Measurements from ENCODE around the gene POLN. TPM values are rescaled to one million over a fixed set of nuclear protein-coding genes. Genes with fewer than 3 reads are reported as not detected.

The POLN gene
- total RNA-seq, 1 experiment from 2014 or later, result 0.26 TPM

- CTCF ChIA-PET, result no interaction called here
- H3K9me2 ChIP-seq (replicated peaks; ENCODE audit: low read length), result no peaks in the 10 kb centered on the region
- no peaks in the 10 kb centered on the region; the same call in 1 of the 2 replicates for H3K4me1 ChIP-seq (ENCODE audit: insufficient read depth, low read length)
- no peak overlapping the region for H2AFZ ChIP-seq (ENCODE audit: low read length)
- no peaks in the 10 kb centered on the region for H4K20me1 ChIP-seq (ENCODE audit: low read length)
- H3K36me3 ChIP-seq (ENCODE audit: low read depth, low read length), result no peaks in the 10 kb centered on the region
- no TSS peak for BruUV-seq (replicated peaks)
- no peak overlapping the region for H3K9ac ChIP-seq (ENCODE audit: low read length)
- no peak overlapping the region for H3K4me2 ChIP-seq (ENCODE audit: low read length)
- ATAC-seq (peak; percentile 12; the same call in 1 of the 2 replicates), DNase-seq (no peak)
- POLR2A ChIA-PET (ENCODE audit: unreplicated experiment), result interaction anchor here (0.6 kb wide), 1 partner anchor 27 kb away, joined by 3 read pairs; no protein-coding TSS in a partner anchor
- no peaks in the 10 kb centered on the region for H3K9me3 ChIP-seq (ENCODE audit: low read length)
- no peaks in the 10 kb centered on the region for H3K27me3 ChIP-seq (ENCODE audit: low read length)
- no peak overlapping the region for H3K27ac ChIP-seq (ENCODE audit: low read length)
- TF ChIP-seq, protein P1, sequence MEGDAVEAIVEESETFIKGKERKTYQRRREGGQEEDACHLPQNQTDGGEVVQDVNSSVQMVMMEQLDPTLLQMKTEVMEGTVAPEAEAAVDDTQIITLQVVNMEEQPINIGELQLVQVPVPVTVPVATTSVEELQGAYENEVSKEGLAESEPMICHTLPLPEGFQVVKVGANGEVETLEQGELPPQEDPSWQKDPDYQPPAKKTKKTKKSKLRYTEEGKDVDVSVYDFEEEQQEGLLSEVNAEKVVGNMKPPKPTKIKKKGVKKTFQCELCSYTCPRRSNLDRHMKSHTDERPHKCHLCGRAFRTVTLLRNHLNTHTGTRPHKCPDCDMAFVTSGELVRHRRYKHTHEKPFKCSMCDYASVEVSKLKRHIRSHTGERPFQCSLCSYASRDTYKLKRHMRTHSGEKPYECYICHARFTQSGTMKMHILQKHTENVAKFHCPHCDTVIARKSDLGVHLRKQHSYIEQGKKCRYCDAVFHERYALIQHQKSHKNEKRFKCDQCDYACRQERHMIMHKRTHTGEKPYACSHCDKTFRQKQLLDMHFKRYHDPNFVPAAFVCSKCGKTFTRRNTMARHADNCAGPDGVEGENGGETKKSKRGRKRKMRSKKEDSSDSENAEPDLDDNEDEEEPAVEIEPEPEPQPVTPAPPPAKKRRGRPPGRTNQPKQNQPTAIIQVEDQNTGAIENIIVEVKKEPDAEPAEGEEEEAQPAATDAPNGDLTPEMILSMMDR (conservative IDR thresholded peaks at IDR 0.05; ENCODE audit: low read depth, low read length), result no peak
- TF ChIP-seq EZH2 (IDR thresholded peaks at IDR 0.05; ENCODE audit: low read length, unreplicated experiment) (no peak), EZH2phosphoT487 (IDR thresholded peaks at IDR 0.05; ENCODE audit: borderline replicate concordance, low read length) (no peak)
- H3K4me3 ChIP-seq (ENCODE audit: low read length), result no peak overlapping the region
- no peaks in the 10 kb centered on the region for H3K79me2 ChIP-seq (ENCODE audit: low read length)
- intact Hi-C loops (cut with micrococcal nuclease), result no loop called here
- no peaks in the 10 kb centered on the region for H3F3A ChIP-seq (ENCODE audit: low read length, unreplicated experiment)
These were observed 183.5 kb downstream of the POLN start for GRCh38 chr4:2058264-2059045.

- no peak for TF ChIP-seq EZH2phosphoT487 (IDR thresholded peaks at IDR 0.05; ENCODE audit: borderline replicate concordance, low read length)
- H3K9ac ChIP-seq (ENCODE audit: low read length), result no peak overlapping the region
- no peaks in the 10 kb centered on the region; the same call in 1 of the 2 replicates for H3K4me1 ChIP-seq (ENCODE audit: insufficient read depth, low read length)
- no peak for ATAC-seq
- intact Hi-C loops (cut with micrococcal nuclease), result no loop called here
- ChIA-PET CTCF (no interaction called here), POLR2A (ENCODE audit: unreplicated experiment) (no interaction called here)
- H3K9me2 ChIP-seq (replicated peaks; ENCODE audit: low read length), result no peaks in the 10 kb centered on the region
- no peak overlapping the region for H2AFZ ChIP-seq (ENCODE audit: low read length)
- no peaks in the 10 kb centered on the region for H3K9me3 ChIP-seq (ENCODE audit: low read length)
- BruUV-seq (replicated peaks), result no TSS peak
- H3K27ac ChIP-seq (ENCODE audit: low read length), result no peak overlapping the region
- no peak for DNase-seq
- no peaks in the 10 kb centered on the region for H4K20me1 ChIP-seq (ENCODE audit: low read length)
- no peaks in the 10 kb centered on the region for H3K79me2 ChIP-seq (ENCODE audit: low read length)
- no peaks in the 10 kb centered on the region for H3K36me3 ChIP-seq (ENCODE audit: low read depth, low read length)
- H3K4me2 ChIP-seq (ENCODE audit: low read length), result no peak overlapping the region
- H3F3A ChIP-seq (ENCODE audit: low read length, unreplicated experiment), result no peaks in the 10 kb centered on the region
- H3K4me3 ChIP-seq (ENCODE audit: low read length), result no peak overlapping the region
- H3K27me3 ChIP-seq (ENCODE audit: low read length), result no peaks in the 10 kb centered on the region
These were observed 184.4 kb downstream of the POLN start for GRCh38 chr4:2057382-2058065.

- intact Hi-C loops (cut with micrococcal nuclease), result no loop called here
- TF ChIP-seq EZH2 (IDR thresholded peaks at IDR 0.05; ENCODE audit: low read length, unreplicated experiment), result no peak
- no peak for TF ChIP-seq EZH2phosphoT487 (IDR thresholded peaks at IDR 0.05; ENCODE audit: borderline replicate concordance, low read length)
- TF ChIP-seq, protein P1 (conservative IDR thresholded peaks at IDR 0.05; ENCODE audit: low read depth, low read length), result no peak
These were observed 187.7 kb downstream of the POLN start for GRCh38 chr4:2054217-2054616.

More at GRCh38 chr4:2054217-2054616, 187.7 kb downstream of the POLN start:
- Histone ChIP-seq H3K9me3 (ENCODE audit: low read length) (no peaks in the 10 kb centered on the region), H3K9me2 (replicated peaks; ENCODE audit: low read length) (no peaks in the 10 kb centered on the region), H3K36me3 (ENCODE audit: low read depth, low read length) (no peaks in the 10 kb centered on the region), H3K9ac (ENCODE audit: low read length) (no peak overlapping the region), H2AFZ (ENCODE audit: low read length) (no peak overlapping the region), H3F3A (ENCODE audit: low read length, unreplicated experiment) (no peaks in the 10 kb centered on the region), H3K27ac (ENCODE audit: low read length) (no peak overlapping the region), H3K79me2 (ENCODE audit: low read length) (no peaks in the 10 kb centered on the region), H3K4me1 (ENCODE audit: insufficient read depth, low read length) (no peaks in the 10 kb centered on the region), H4K20me1 (ENCODE audit: low read length) (no peaks in the 10 kb centered on the region), H3K4me2 (ENCODE audit: low read length) (no peak overlapping the region), H3K27me3 (ENCODE audit: low read length) (no peaks in the 10 kb centered on the region), H3K4me3 (ENCODE audit: low read length) (no peak overlapping the region)
- CTCF ChIA-PET, result no interaction called here
- ATAC-seq (no peak), DNase-seq (no peak)
- POLR2A ChIA-PET (ENCODE audit: unreplicated experiment), result no interaction called here
- BruUV-seq (replicated peaks), result no TSS peak

Measured in PC-3 (cell line).